Memory B cell (primary cell): ENCODE data around the gene MSRB3.

Source experiments
- ATAC-seq: fragments of 150-1000 bp; cut with Tn5 transposase; 2 replicates; pipeline ENCODE4 v1.10.0; 2021; ENCODE audit warnings: low read depth, mild to moderate bottlenecking, moderate library complexity
- DNase-seq, 2 donors: peaks; one replicate each; pipeline ENCODE4 v3.0.0; 2022; ENCODE audit warnings: low spot score in 2 of 2
- H3K27ac Mint-ChIP-seq: one replicate; pipeline ENCODE4 v1.8.0; 2022; ENCODE audit warnings: mild to moderate bottlenecking, moderate library complexity, mixed read lengths
- H3K27me3 Mint-ChIP-seq: one replicate; pipeline ENCODE4 v1.8.0; 2022; ENCODE audit warnings: mixed read lengths
- H3K36me3 Mint-ChIP-seq: one replicate; pipeline ENCODE4 v1.8.0; 2022; ENCODE audit warnings: mild to moderate bottlenecking, mixed read lengths
- H3K4me1 Mint-ChIP-seq: one replicate; pipeline ENCODE4 v1.8.0; 2022; ENCODE audit warnings: mixed read lengths
- H3K4me3 Mint-ChIP-seq: one replicate; pipeline ENCODE4 v1.8.0; 2022; ENCODE audit warnings: mild to moderate bottlenecking, moderate library complexity, mixed read lengths
- H3K9me3 Mint-ChIP-seq: one replicate; pipeline ENCODE4 v1.8.0; 2022; ENCODE audit warnings: mixed read lengths

Gene MSRB3

DNA sequence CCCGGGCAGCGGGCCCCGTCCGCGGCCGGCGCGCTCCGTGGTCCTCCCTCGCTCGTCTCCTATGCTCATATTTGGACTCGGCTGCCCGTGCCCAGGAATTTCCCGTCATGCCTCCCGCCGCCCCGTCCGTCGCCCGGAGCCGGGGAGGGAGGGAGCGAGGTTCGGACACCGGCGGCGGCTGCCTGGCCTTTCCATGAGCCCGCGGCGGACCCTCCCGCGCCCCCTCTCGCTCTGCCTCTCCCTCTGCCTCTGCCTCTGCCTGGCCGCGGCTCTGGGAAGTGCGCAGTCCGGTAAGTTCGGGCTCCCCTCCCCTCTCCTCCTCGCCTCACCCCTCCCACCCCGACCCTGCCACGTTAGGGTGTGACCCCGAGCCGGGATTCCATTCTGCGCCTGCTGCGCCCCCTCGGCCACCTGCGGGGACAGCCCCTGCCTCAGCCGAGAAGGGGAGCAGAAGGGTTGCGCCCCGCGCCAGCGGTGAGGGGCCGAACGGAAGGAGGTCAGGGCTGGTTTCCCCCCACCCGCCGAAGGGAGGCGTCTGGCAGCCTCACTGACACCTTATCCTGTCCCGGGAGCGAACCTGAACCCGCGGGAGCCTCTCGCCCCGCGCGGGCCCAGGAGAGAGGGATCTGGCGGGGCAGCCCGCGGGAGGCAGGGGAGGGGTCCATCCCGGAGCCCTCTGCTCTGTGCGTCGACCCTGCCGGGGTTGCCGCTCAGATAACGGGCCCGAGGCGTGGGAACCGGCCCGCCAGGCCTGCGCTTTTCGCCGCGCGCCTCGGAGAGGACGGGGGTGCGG is at the start of gene MSRB3:
TSS of gene MSRB3 (plus strand) at position 108 of the 793 bp plus-strand sequence. CDS start 29,897 bp downstream, outside the sequence.
- DNase-seq (peak; percentile 3 to 22), ATAC-seq (peak; percentile 70)
- Mint-ChIP-seq H3K9me3 (no peaks in the 10 kb centered on the region), H3K36me3 (no peaks in the 10 kb centered on the region), H3K4me3 (peak within 1 kb of the TSS; percentile 76), H3K27ac (no peak within 1 kb of the TSS), H3K4me1 (peaks cover 5% of the 10 kb centered on the region), H3K27me3 (peaks cover 22% of the 10 kb centered on the region)

DNA sequence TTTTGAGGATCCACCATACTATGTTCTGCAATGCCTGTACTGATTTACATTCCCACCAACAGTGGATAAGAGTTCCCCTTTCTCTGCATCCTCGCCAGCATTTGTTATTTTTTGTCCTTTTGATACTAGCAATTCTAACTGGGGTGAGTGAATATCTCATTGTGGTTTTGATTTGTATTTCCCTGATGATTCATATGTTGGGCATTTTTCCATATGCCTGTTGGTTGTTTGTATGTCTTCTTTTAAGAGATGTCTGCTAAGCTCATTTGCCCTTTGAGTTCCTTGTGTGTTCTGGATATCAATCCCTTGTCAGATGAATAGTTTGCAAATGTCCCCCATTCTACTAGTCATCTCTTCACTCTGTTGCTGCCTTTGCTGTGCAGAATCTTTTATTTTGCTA is 49.0 kb upstream of the MSRB3 start:
- ATAC-seq = no peak
- Mint-ChIP-seq H3K36me3 (peaks cover 40% of the 10 kb centered on the region), H3K27me3 (no peaks in the 10 kb centered on the region), H3K4me3 (no peak overlapping the region), H3K27ac (no peak overlapping the region), H3K9me3 (peaks cover 15% of the 10 kb centered on the region), H3K4me1 (peaks cover 10% of the 10 kb centered on the region)
- DNase-seq = no peak

DNA sequence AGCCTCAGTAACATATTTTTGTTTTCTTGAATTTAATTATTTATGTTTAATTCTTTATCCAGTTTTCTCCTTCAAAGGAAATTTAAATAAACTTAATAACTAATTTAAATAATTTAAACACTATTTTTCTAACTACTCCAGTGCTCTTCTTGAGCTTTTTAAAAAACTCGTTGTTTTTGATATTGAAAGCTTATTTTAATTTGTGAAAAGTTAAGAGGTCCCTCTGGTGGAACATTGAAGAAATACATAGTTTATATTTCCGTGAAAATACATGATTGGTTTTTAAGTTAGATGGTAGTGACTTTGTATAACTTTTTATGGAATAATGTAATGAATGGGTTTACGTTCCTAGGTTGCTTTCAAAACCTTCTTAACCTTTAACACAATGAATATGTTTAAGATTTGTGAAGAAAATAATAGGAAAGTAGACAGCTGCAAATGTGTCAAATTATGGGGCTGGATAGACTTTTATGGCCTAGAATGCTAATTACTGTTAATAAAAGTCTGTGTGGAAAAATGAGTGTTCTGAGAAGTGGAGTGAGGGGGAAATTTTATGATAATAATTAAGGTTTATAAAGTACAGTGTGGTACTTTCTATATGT is 45.9 kb upstream of the MSRB3 start:
- peaks cover 6% of the 10 kb centered on the region for H3K4me1 Mint-ChIP-seq
- ATAC-seq (no peak), DNase-seq (peak in 1 of 2 donors; percentile 3)
- no peak overlapping the region for H3K4me3 Mint-ChIP-seq
- H3K9me3 Mint-ChIP-seq = peaks cover 11% of the 10 kb centered on the region
- H3K27ac Mint-ChIP-seq = peak overlapping the region; percentile 16
- no peaks in the 10 kb centered on the region for H3K27me3 Mint-ChIP-seq
- peaks cover 21% of the 10 kb centered on the region for H3K36me3 Mint-ChIP-seq

DNA sequence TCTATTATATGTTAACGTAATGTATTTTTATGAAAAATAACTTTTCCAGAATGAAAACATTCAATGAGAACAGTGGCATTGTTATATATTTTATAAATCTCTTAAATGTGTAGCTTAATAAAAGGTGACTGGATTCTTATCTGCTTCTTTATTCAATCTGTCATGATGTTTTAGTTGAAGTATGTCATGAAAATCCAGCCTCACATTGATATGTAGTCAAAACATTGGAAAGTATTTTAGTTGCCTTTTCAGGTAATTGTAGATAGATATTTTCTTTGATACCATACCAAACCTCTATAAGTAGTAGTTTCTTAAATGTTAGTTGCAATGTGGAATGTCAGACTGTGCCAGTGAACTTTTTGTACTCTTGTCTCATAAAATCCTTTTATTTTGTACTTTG is 41.3 kb upstream of the MSRB3 start:
- Mint-ChIP-seq H3K36me3 (peaks cover 10% of the 10 kb centered on the region), H3K27me3 (no peaks in the 10 kb centered on the region), H3K4me1 (peaks cover 4% of the 10 kb centered on the region), H3K9me3 (no peaks in the 10 kb centered on the region), H3K27ac (no peak overlapping the region), H3K4me3 (no peak overlapping the region)
- DNase-seq (no peak), ATAC-seq (no peak)

DNA sequence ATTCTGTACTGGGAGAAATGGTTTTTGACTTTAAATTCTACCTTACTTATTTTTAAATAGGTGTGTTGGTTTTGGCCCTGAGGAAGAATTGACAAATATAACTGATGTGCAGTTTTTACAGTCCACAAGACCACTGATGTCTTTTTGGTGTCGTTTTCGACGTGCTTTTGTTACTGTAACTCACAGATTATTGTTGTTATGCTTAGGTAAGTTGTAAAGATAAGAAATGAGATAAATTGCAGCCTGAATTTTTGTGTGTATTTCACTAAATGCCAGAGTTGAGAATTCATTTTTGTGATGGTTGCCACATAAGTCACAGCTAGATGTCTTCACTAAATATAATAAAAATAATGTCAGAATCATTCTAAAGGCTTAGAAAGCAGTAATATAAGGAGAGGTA is 39.9 kb upstream of the MSRB3 start:
- Mint-ChIP-seq H3K4me1 (no peaks in the 10 kb centered on the region), H3K4me3 (no peak overlapping the region), H3K9me3 (no peaks in the 10 kb centered on the region), H3K27ac (no peak overlapping the region), H3K36me3 (peaks cover 19% of the 10 kb centered on the region), H3K27me3 (no peaks in the 10 kb centered on the region)
- no peak for ATAC-seq
- no peak for DNase-seq

DNA sequence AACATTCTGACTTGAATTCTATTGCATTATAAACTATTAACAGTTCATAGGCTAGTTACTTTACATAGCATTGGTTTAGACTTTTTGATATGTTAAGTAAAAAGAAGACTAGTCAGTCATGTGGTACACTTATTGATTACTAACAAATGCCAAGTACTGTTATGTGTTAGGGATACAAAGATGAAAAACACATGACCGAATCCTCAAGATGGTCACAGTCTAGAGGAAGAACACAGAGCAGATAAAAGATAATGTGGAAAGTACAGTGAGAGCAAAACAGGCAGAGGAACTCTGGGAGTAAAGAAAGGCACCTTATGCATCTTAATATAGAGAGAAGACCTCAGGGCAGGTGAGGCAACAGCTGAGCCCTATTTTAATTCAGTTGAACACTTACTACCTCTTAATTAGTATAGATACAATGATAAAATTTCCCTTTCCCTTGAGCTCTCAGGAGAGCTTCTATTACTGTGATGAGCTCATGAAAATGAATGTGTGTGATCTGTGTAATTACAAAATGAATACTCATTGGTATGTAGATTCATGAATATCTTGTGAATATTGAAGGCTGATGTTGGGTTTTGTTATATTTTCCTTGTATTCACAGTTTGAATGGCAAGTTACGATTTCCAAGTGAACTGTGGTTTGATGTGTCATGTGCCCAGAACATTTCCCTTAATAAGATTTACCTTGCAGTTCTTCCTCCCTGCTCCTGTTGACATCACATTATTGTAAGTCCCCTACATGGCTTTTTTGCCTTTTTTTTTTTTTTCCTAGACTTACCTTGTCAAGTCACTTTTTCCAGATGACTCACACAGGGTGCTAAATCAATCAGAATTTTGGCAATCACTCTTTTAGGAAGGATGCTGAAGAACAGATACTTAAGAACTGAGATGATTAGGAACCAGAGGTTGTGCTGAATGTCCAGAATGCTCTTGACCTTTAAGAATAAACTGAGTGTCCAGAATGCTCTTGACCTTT is 29.5 kb upstream of the MSRB3 start:
- DNase-seq (no peak), ATAC-seq (no peak)
- Mint-ChIP-seq H3K27me3 (no peaks in the 10 kb centered on the region), H3K36me3 (peaks cover 18% of the 10 kb centered on the region), H3K4me1 (peaks cover 2% of the 10 kb centered on the region), H3K9me3 (no peaks in the 10 kb centered on the region), H3K27ac (no peak overlapping the region), H3K4me3 (no peak overlapping the region)

DNA sequence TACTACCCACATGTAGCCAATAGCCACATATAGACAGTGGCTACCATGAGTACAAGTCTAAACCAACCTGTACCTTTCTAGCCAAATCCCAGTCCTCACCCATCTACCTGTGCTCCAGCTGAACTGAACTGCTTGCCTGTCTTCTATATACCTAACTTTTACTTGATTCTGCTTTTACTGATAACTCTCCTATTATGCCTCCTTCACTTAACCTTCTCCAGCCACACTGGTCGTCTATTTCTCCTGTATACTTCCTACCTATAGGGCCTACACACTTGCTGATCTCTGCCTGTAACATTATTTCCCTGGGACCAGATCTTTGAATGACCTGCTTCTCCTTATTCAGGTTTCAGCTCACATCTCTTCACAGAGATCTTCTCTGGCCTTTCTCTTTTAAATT is 26.0 kb upstream of the MSRB3 start:
- no peak for ATAC-seq
- H3K4me3 Mint-ChIP-seq = no peak overlapping the region
- peaks cover 2% of the 10 kb centered on the region for H3K4me1 Mint-ChIP-seq
- peaks cover 8% of the 10 kb centered on the region for H3K36me3 Mint-ChIP-seq
- no peak overlapping the region for H3K27ac Mint-ChIP-seq
- no peaks in the 10 kb centered on the region for H3K27me3 Mint-ChIP-seq
- no peak for DNase-seq
- H3K9me3 Mint-ChIP-seq = no peaks in the 10 kb centered on the region

DNA sequence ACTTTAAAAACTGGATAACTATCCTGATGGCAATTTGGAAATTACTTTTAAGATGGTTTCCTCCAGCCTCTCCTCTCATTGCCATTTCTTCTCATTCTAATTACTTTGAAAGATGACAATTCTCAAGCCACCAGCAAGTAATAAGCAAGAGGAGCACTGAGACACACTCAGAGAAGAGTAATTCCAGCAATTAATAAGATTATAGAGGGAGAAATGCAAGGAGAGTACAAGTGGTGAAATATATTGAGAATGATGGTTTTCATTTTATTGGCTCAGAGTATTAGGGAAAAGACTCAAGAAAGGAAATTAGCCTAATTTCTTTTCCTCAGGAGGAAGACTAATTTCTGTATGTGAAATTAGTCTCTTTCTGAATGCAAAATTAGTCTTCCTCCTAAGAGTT is 20.5 kb upstream of the MSRB3 start:
- Mint-ChIP-seq H3K9me3 (no peaks in the 10 kb centered on the region), H3K36me3 (no peaks in the 10 kb centered on the region), H3K27ac (no peak overlapping the region), H3K4me1 (no peaks in the 10 kb centered on the region), H3K27me3 (peaks cover 1% of the 10 kb centered on the region), H3K4me3 (no peak overlapping the region)
- DNase-seq (no peak), ATAC-seq (no peak)

DNA sequence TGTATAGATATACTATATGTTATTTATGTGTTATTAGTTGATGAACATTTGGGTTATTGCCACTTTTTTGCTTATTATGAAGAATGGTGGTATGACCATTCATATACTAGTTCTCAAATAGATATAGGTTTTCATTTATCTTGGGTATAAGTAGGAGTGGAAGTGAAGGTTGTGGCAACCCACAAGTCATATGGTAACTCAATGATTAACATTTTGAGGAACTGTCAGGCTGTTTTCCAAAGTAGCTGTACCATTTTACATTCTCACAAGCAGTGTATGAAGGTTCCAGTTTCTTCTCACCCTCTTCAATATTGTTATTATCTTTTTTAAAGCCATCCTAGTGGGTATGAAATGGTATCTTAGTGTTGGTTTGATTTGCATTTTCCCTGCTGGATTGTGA is 19.0 kb upstream of the MSRB3 start:
- ATAC-seq (no peak), DNase-seq (no peak)
- Mint-ChIP-seq H3K4me1 (no peaks in the 10 kb centered on the region), H3K27ac (no peak overlapping the region), H3K27me3 (peaks cover 1% of the 10 kb centered on the region), H3K9me3 (no peaks in the 10 kb centered on the region), H3K4me3 (no peak overlapping the region), H3K36me3 (no peaks in the 10 kb centered on the region)

DNA sequence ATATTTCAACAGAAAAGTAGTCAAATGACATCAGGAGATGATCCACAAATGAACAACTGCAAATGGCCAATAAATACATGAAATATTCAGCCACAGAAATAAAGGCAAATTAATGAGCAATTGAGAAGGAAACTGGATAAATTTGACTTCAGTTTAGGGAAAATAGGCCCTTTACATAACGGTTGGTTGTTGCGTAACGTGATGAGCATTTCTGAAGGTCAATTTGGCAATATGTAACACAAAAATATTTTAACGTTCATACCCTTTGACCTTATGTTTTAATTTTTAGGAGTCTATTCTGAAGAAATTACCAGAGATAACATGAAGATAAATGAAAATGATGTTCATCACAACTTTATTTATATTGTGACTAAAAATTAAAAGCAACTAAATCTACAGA is 14.7 kb upstream of the MSRB3 start:
- Mint-ChIP-seq H3K9me3 (no peaks in the 10 kb centered on the region), H3K36me3 (peaks cover 3% of the 10 kb centered on the region), H3K4me1 (no peaks in the 10 kb centered on the region), H3K4me3 (no peak overlapping the region), H3K27ac (no peak overlapping the region), H3K27me3 (peaks cover 8% of the 10 kb centered on the region)
- DNase-seq (no peak), ATAC-seq (no peak)

DNA sequence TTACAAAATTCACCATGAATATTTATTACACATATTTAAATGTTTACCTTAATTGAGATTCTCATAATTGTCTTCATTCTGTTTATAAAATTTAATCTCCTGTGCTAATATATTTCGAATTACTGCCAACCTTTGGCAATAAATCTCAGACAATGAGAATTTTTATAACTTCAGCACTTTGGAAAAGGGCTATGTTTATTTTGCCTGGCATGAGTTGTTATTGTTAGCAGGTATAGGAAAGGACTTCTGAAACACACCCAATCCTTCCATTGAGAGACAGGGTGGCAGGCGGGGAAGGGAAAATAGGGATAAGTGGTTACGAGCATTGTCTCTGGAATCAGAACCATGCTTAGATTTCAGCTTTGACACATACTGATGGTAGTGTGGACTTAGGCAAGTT is 12.1 kb upstream of the MSRB3 start:
- Mint-ChIP-seq H3K4me1 (no peaks in the 10 kb centered on the region), H3K9me3 (no peaks in the 10 kb centered on the region), H3K27ac (no peak overlapping the region), H3K4me3 (no peak overlapping the region), H3K27me3 (peaks cover 7% of the 10 kb centered on the region), H3K36me3 (peaks cover 3% of the 10 kb centered on the region)
- DNase-seq (no peak), ATAC-seq (no peak)

DNA sequence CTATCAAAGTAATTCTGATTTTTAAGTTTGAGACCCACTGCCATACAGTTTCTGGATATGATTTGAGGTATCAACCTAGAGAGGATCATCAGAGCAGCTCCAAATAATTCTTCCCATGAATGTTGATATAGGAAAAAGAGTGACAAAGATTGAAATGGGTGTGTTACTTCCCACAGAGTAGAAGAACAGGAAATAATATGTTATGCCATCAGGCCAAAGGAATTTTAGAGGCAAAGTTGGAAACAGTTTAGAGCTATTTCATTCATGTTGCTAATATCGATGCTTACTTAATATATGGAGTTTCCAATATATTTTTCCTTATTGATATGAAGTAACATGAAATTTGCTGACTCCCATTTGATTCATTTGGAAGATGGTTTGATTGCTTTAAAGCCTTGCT is 8.9 kb upstream of the MSRB3 start:
- no peak overlapping the region for H3K27ac Mint-ChIP-seq
- H3K4me1 Mint-ChIP-seq = no peaks in the 10 kb centered on the region
- peaks cover 3% of the 10 kb centered on the region for H3K36me3 Mint-ChIP-seq
- no peak overlapping the region for H3K4me3 Mint-ChIP-seq
- ATAC-seq (no peak), DNase-seq (no peak)
- no peaks in the 10 kb centered on the region for H3K9me3 Mint-ChIP-seq
- peaks cover 11% of the 10 kb centered on the region for H3K27me3 Mint-ChIP-seq

DNA sequence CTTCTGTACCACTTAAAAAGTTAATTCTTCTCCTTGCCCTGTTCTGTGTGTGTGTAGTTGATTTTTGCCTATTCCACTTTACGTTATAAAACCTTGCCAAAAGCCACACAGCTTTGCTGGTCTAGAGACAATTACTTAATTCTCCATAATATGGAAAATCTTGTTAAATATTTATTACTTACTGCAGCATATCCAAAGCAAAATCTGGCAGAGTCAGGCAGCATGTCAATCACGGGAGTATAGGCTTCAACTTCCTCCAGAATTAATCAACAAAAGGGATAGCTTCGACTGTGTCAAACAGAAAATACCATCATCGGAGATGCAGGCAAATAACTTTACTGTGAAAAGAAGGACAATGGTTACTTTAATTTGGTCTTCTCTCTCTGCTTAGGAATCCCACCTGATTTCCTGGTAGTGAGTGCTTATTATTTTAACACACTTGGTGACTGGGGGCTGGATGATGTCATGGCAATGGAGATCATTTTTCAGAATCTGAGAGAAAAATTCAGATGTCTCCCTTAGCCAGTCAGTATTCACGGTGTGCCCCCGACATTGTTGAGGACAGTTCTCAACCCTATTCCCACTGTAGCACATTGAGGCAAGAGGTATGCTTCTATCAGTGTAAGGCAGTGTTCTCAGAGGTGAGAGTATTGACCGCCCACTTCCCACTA is 3.7 kb upstream of the MSRB3 start:
- Mint-ChIP-seq H3K27me3 (peaks cover 19% of the 10 kb centered on the region), H3K36me3 (no peaks in the 10 kb centered on the region), H3K4me1 (peaks cover 5% of the 10 kb centered on the region), H3K9me3 (no peaks in the 10 kb centered on the region), H3K27ac (no peak overlapping the region), H3K4me3 (no peak overlapping the region)
- no peak for DNase-seq
- no peak for ATAC-seq
